IMR-90 (cell line): ENCODE results near the gene TNS3. TPM values are rescaled to one million over a fixed set of nuclear protein-coding genes. Genes with fewer than 3 reads are reported as not detected.

Experiments used
- ATAC-seq: fragments of 200-7000 bp; cut with Tn5 transposase; 2 replicates; pipeline ENCODE4 v1.9.1; 2020; ENCODE audit warnings: low read depth, mild to moderate bottlenecking, moderate library complexity
- BruUV-seq: library from RNA; stranded (reverse); fragments of 400-500 nt; replicated peaks from 2 replicates; lab custom pipeline; 2021; lab: Mats Ljungman, UMichigan
- CTCF ChIA-PET: fragments of 300-600 bp; formaldehyde crosslinking; extraction: SDS; loops from one replicate; lab custom pipeline; 2021; ENCODE audit warnings: antibody characterized with exemption; lab: Yijun Ruan, JAX
- POLR2A ChIA-PET: fragments of 300-600 bp; sonication (Branson Sonifier 250); formaldehyde crosslinking; loops from one replicate; lab custom pipeline; 2022; ENCODE audit warnings: antibody characterized with exemption; ENCODE audit not compliant: unreplicated experiment; lab: Charles Lee
- DNase-seq: peaks from one replicate; pipeline ENCODE4 v3.0.0; 2013
- H2AFZ ChIP-seq: replicated peaks from 2 replicates; pipeline ENCODE3; 2013; ENCODE audit warnings: low read length, mild to moderate bottlenecking; ENCODE audit not compliant: poor library complexity
- H2AK5ac ChIP-seq: 2 replicates; pipeline ENCODE4 v1.6.1; 2013; ENCODE audit warnings: low read depth, low read length, inconsistent platforms
- H2AK9ac ChIP-seq: replicated peaks from 2 replicates; pipeline ENCODE3; 2013; ENCODE audit warnings: mild to moderate bottlenecking, low read depth, low read length, moderate library complexity; ENCODE audit not compliant: poor library complexity
- H2BK120ac ChIP-seq: 2 replicates; pipeline ENCODE4 v1.6.1; 2013; ENCODE audit warnings: low read depth, low read length, inconsistent platforms
- H2BK15ac ChIP-seq: 3 replicates; pipeline ENCODE4 v1.6.1; 2013; ENCODE audit warnings: low read depth, low read length, inconsistent platforms
- H2BK20ac ChIP-seq: 2 replicates; pipeline ENCODE4 v1.6.1; 2013; ENCODE audit warnings: low read depth, mild to moderate bottlenecking, inconsistent platforms, low read length, moderate library complexity
- H2BK5ac ChIP-seq: 2 replicates; pipeline ENCODE4 v1.6.1; 2013; ENCODE audit warnings: mild to moderate bottlenecking, low read depth, low read length, inconsistent platforms; ENCODE audit not compliant: poor library complexity, severe bottlenecking
- H3K14ac ChIP-seq: replicated peaks from 2 replicates; pipeline ENCODE4 v1.6.1; 2013; ENCODE audit warnings: low read depth, low read length, inconsistent platforms
- H3K18ac ChIP-seq: 2 replicates; pipeline ENCODE4 v1.6.1; 2013; ENCODE audit warnings: low read depth, low read length, control low read depth
- H3K23ac ChIP-seq: 2 replicates; pipeline ENCODE4 v1.6.1; 2013; ENCODE audit warnings: low read depth, low read length, inconsistent platforms
- H3K27ac ChIP-seq: 2 replicates; pipeline ENCODE4 v1.5.1; 2013; ENCODE audit warnings: mild to moderate bottlenecking, control low read depth, low read length; ENCODE audit not compliant: insufficient read depth
- H3K27me3 ChIP-seq: 2 replicates; pipeline ENCODE4 v1.6.1; 2013; ENCODE audit warnings: low read length; ENCODE audit not compliant: control insufficient read depth, insufficient read depth
- H3K36me3 ChIP-seq: 2 replicates; pipeline ENCODE4 v1.6.1; 2013; ENCODE audit warnings: low read length, mixed read lengths; ENCODE audit not compliant: control insufficient read depth, insufficient read depth
- H3K4ac ChIP-seq: 2 replicates; pipeline ENCODE4 v1.6.1; 2013; ENCODE audit warnings: low read depth, low read length, inconsistent platforms
- H3K4me1 ChIP-seq: 2 replicates; pipeline ENCODE4 v1.6.1; 2013; ENCODE audit warnings: low read length, mixed read lengths; ENCODE audit not compliant: control insufficient read depth, insufficient read depth
- H3K4me2 ChIP-seq: 2 replicates; pipeline ENCODE4 v1.6.1; 2013; ENCODE audit warnings: low read depth, mild to moderate bottlenecking, control low read depth, low read length, moderate library complexity
- H3K4me3 ChIP-seq: 2 replicates; pipeline ENCODE4 v1.5.1; 2013; ENCODE audit warnings: low read depth, mild to moderate bottlenecking, control low read depth, low read length, moderate library complexity; ENCODE audit not compliant: insufficient read depth
- H3K56ac ChIP-seq: 2 replicates; pipeline ENCODE4 v1.6.1; 2013; ENCODE audit warnings: low read length, inconsistent platforms; ENCODE audit not compliant: insufficient read depth; ENCODE audit errors: extremely low read depth
- H3K79me1 ChIP-seq, 2 experiments: 2 replicates each; pipeline ENCODE4 v1.6.1; 2013; ENCODE audit warnings: low read length in 2 of 2, inconsistent platforms in 1 of 2, low read depth in 1 of 2
- H3K9ac ChIP-seq: 2 replicates; pipeline ENCODE4 v1.6.1; 2013; ENCODE audit warnings: low read depth, low read length, control low read depth
- H3K9me1 ChIP-seq: 2 replicates; pipeline ENCODE4 v1.6.1; 2013; ENCODE audit warnings: low read length, inconsistent platforms; ENCODE audit not compliant: insufficient read depth
- H3K9me3 ChIP-seq: 2 replicates; pipeline ENCODE4 v1.6.1; 2013; ENCODE audit warnings: low read length; ENCODE audit not compliant: control insufficient read depth, insufficient read depth
- H4K20me1 ChIP-seq: 2 replicates; pipeline ENCODE4 v1.6.1; 2013; ENCODE audit warnings: low read length, inconsistent platforms; ENCODE audit not compliant: insufficient read depth
- H4K5ac ChIP-seq: 2 replicates; pipeline ENCODE4 v1.6.1; 2013; ENCODE audit warnings: mild to moderate bottlenecking, low read depth, low read length, control low read depth
- H4K8ac ChIP-seq, 2 experiments: 2 replicates each; pipeline ENCODE4 v1.6.1; 2013; ENCODE audit warnings: low read depth in 2 of 2, low read length in 2 of 2, control low read depth in 1 of 2, inconsistent platforms in 1 of 2
- H4K91ac ChIP-seq: 2 replicates; pipeline ENCODE4 v1.6.1; 2013; ENCODE audit warnings: low read depth, low read length, inconsistent platforms; ENCODE audit not compliant: insufficient read depth
- CEBPB ChIP-seq: IDR thresholded peaks from 2 replicates; pipeline ENCODE4 v1.6.1; 2012; ENCODE audit warnings: low read depth, low read length, improper control_type of control experiment
- CHD1 ChIP-seq: IDR thresholded peaks from 2 replicates; pipeline ENCODE4 v1.6.1; 2012; ENCODE audit warnings: low read depth, low read length, improper control_type of control experiment
- ELK1 ChIP-seq: fragments of 150-350 bp; IDR thresholded peaks from 2 replicates; pipeline ENCODE4 v1.6.1; 2016; ENCODE audit warnings: low read depth, mild to moderate bottlenecking, low read length, moderate library complexity, borderline replicate concordance
- FOS ChIP-seq: fragments of 150-350 bp; IDR thresholded peaks from 2 replicates; pipeline ENCODE4 v1.6.1; 2016; ENCODE audit warnings: low read depth, low read length
- MAFK ChIP-seq: IDR thresholded peaks from 2 replicates; pipeline ENCODE4 v1.6.1; 2012; ENCODE audit warnings: low read depth, low read length, improper control_type of control experiment
- MAZ ChIP-seq: IDR thresholded peaks from 2 replicates; pipeline ENCODE4 v1.6.1; 2012; ENCODE audit warnings: low read depth, mild to moderate bottlenecking, low read length, improper control_type of control experiment, moderate library complexity, borderline replicate concordance
- NFE2L2 ChIP-seq: fragments of 150-350 bp; IDR thresholded peaks from 2 replicates; pipeline ENCODE4 v1.6.1; 2016; ENCODE audit warnings: low read depth, mild to moderate bottlenecking, low read length
- POLR2A ChIP-seq: IDR thresholded peaks from 2 replicates; pipeline ENCODE4 v1.6.1; 2012; ENCODE audit warnings: mild to moderate bottlenecking, low read depth, low read length
- RCOR1 ChIP-seq: IDR thresholded peaks from 2 replicates; pipeline ENCODE4 v1.6.1; 2012; ENCODE audit warnings: mild to moderate bottlenecking, low read length, improper control_type of control experiment; ENCODE audit not compliant: insufficient replicate concordance
- USF2 ChIP-seq: fragments of 150-350 bp; IDR thresholded peaks from 2 replicates; pipeline ENCODE4 v1.6.1; 2017; ENCODE audit warnings: mild to moderate bottlenecking, antibody characterized with exemption, low read length, low read depth
- WGBS, 2 experiments: methylation state at CpG; one replicate each; pipeline versions ENCODE4 v1.1.5 to v1.1.7; 2013; ENCODE audit warnings: missing lambda C conversion rate in 2 of 2; ENCODE audit not compliant: insufficient read length in 1 of 2; ENCODE audit errors: extremely low coverage in 2 of 2; 5-methylcytosine and 5-hydroxymethylcytosine counted together
- dilution Hi-C: fragments of 300-500 bp; cut with HindIII; formaldehyde crosslinking; loops from one replicate; pipeline ENCODE4 v1.14.3; 2018; ENCODE audit warnings: low sequenced_read_pairs; ENCODE audit not compliant: unreplicated experiment
- in situ Hi-C: fragments of 300-500 bp; cut with MboI; formaldehyde crosslinking; loops from 3 replicates; pipeline ENCODE4 v1.14.3; 2019; ENCODE audit warnings: low sequenced_read_pairs, inconsistent platforms, mixed read lengths
- intact Hi-C: fragments of 100-400 bp; cut with micrococcal nuclease; formaldehyde crosslinking; loops from 2 replicates; pipeline ENCODE4 v1.10.0; 2022
- polyA plus RNA-seq, 3 experiments: library from polyadenylated mRNA; depleted of rRNA; stranded (reverse); fragments of >200 nt; gene quantifications; 2 replicates each; pipeline ENCODE4 v1.2.3, GENCODE V29; 2012; ENCODE audit warnings: low replicate concordance in 1 of 3
- total RNA-seq: library from RNA; depleted of rRNA; stranded (reverse); fragments of >200 nt; gene quantifications from 2 replicates; pipeline ENCODE4 v1.2.3, GENCODE V29; 2012

The TNS3 gene
- total and polyA plus RNA-seq, 2 of the 4 experiments (the other 2 are of a cell fraction): 64.3 to 79.2 TPM

- Histone ChIP-seq H4K20me1 (peaks cover 26% of the 10 kb centered on the region), H3K79me1 (peaks cover 8 to 64% of the 10 kb centered on the region in 2 experiments; a peak in 2 of 4 replicates), H3K4ac (no peak overlapping the region), H3K36me3 (peaks cover 43% of the 10 kb centered on the region), H3K4me3 (no peak overlapping the region), H3K56ac (no peak overlapping the region), H2BK20ac (no peak overlapping the region), H2BK15ac (no peak overlapping the region), H4K8ac (no peak overlapping the region), H4K5ac (no peak overlapping the region), H3K27ac (no peak overlapping the region), H3K4me1 (peaks cover 6% of the 10 kb centered on the region; the same call in 1 of the 2 replicates), H4K91ac (no peak overlapping the region), H2AFZ (no peak overlapping the region), H2BK120ac (no peak overlapping the region), H3K23ac (no peak overlapping the region; the same call in 1 of the 2 replicates), H2AK5ac (no peak overlapping the region), H2AK9ac (no peak overlapping the region), H3K18ac (no peak overlapping the region), H3K14ac (no peak overlapping the region), H3K27me3 (no peaks in the 10 kb centered on the region), H3K9ac (no peak overlapping the region), H3K9me3 (no peaks in the 10 kb centered on the region), H2BK5ac (no peak overlapping the region), H3K9me1 (peaks cover 21% of the 10 kb centered on the region), H3K4me2 (no peak overlapping the region)
- no TSS peak for BruUV-seq
- ChIA-PET POLR2A (no interaction called here), CTCF (no interaction called here)
- intact Hi-C loops: no loop called here
- in situ Hi-C loops: no loop called here
- DNase-seq (no peak), ATAC-seq (no peak)
- WGBS, 2 experiments: 100% methylated on average over 1 of the region's 6 CpGs; no CpG with 5 or more reads in 1 of the 2 experiments
- no peak for TF ChIP-seq RCOR1
- no peak for TF ChIP-seq ELK1
- no peak for TF ChIP-seq CEBPB
- TF ChIP-seq NFE2L2: no peak
- no peak for TF ChIP-seq POLR2A
- no peak for TF ChIP-seq CHD1
- TF ChIP-seq MAZ: no peak
- TF ChIP-seq USF2: no peak
- no peak for TF ChIP-seq MAFK
- no peak for TF ChIP-seq FOS
- dilution Hi-C loops: no loop called here
Observed at GRCh38 chr7:47427051-47427643, 154.8 kb downstream of the TNS3 start.
